Spinal cord (tissue), 10 donors: ENCODE measurements around the gene PDLIM7. TPM values are rescaled to one million over a fixed set of nuclear protein-coding genes. Genes with fewer than 3 reads are reported as not detected.

ENCODE experiments used
- DNase-seq, 6 donors: peaks; one replicate each; pipeline versions ENCODE4 v3.0.0 to v3.0.0-alpha.2; 2013 to 2015; ENCODE audit warnings: low spot score in 6 of 6, low read depth in 4 of 6
- H3K27ac ChIP-seq: one replicate; pipeline ENCODE4 v1.5.1; 2013; ENCODE audit warnings: low read depth, low read length, control low read depth
- H3K27me3 ChIP-seq: one replicate; pipeline ENCODE4 v1.6.1; 2013; ENCODE audit warnings: low read length; ENCODE audit not compliant: control insufficient read depth, insufficient read depth
- H3K36me3 ChIP-seq: one replicate; pipeline ENCODE4 v1.6.1; 2013; ENCODE audit warnings: low read length; ENCODE audit not compliant: control insufficient read depth, insufficient read depth
- H3K4me1 ChIP-seq: one replicate; pipeline ENCODE4 v1.6.1; 2013; ENCODE audit warnings: low read length; ENCODE audit not compliant: control insufficient read depth, insufficient read depth
- H3K4me3 ChIP-seq: one replicate; pipeline ENCODE4 v1.5.1; 2013; ENCODE audit warnings: low read depth, low read length, control low read depth
- H3K9me3 ChIP-seq: one replicate; pipeline ENCODE4 v1.6.1; 2013; ENCODE audit warnings: low read length; ENCODE audit not compliant: control insufficient read depth, insufficient read depth
- WGBS: methylation state at CpG from one replicate; pipeline ENCODE4 v1.1.5; 2013; ENCODE audit warnings: missing lambda C conversion rate; ENCODE audit not compliant: insufficient coverage; 5-methylcytosine and 5-hydroxymethylcytosine counted together
- polyA plus RNA-seq, 2 donors: library from polyadenylated mRNA; unstranded; fragments of 120-200 nt; gene quantifications; one replicate each; pipeline ENCODE4 v1.2.1, GENCODE V29; 2013; ENCODE audit not compliant: insufficient read length in 2 of 2
- total RNA-seq, 2 donors: library from RNA; depleted of rRNA in 1 of 2; stranded (reverse); fragments of 120-200 nt in 1 of 2; fragments of >200 nt in 1 of 2; gene quantifications; one replicate each; pipeline versions ENCODE4 v1.2.3 to v1.2.4, GENCODE V29; 2013 to 2014
- donor health status: healthy.

The PDLIM7 gene
- total and polyA plus RNA-seq, 4 donors, result 23.4 to 128 (median 64.2) TPM

DNA sequence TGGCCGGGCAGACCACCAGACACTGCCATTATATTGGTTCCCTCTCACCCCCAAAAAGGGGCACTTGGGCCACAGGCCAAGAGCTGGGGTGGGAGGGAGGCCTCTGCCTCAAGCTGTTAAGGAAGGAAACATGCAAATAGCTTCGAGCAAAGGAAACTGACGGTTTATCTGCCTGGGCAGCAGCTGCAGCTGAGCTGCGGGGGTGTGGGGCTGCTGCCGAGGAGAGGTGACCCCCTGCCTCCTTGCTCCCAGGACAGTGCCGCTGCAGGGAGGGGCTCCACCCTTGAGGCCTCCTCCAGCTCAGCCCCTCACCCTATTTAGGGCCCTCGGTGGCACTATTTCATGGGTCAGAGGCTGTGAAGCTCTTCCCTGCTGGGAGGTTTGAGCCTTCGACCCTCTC is 11.4 kb upstream of the PDLIM7 start:
- Histone ChIP-seq H3K4me3 (no peak overlapping the region), H3K27ac (no peak overlapping the region)
- WGBS, result 77% methylated on average over 7 of the region's 8 CpGs

DNA sequence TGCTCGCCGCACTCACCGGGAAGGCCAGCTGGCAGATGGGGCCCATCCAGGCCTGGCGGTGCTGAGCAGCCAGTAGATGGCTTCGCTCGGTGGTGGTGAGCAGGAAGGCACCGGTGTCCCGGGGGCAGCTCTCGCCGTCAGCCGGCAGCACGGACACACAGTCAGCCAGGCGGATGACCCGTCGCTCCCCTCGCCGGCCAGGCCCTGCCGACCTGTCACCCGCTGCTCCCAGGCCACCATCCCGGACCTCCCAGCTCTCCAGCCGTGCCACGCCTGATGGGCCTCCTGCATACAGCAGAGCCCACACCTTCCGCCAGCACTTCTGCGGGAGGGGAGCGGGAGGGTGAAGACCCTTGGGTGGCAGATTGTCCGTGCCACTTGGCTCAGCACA is 10.8 kb upstream of the PDLIM7 start:
- no peaks in the 10 kb centered on the region for H3K27me3 ChIP-seq
- H3K4me3 ChIP-seq, result no peak overlapping the region
- H3K36me3 ChIP-seq, result peaks cover 82% of the 10 kb centered on the region
- no peak for DNase-seq
- H3K4me1 ChIP-seq, result peaks cover 9% of the 10 kb centered on the region
- no peak overlapping the region for H3K27ac ChIP-seq
- 90% methylated on average over 26 of the region's 26 CpGs for WGBS
- no peaks in the 10 kb centered on the region for H3K9me3 ChIP-seq

More for the DNA sequence above, 11.4 kb upstream of the PDLIM7 start:
- Histone ChIP-seq H3K9me3 (no peaks in the 10 kb centered on the region), H3K27me3 (no peaks in the 10 kb centered on the region), H3K4me1 (peaks cover 9% of the 10 kb centered on the region), H3K36me3 (peaks cover 82% of the 10 kb centered on the region)
- no peak for DNase-seq

DNA sequence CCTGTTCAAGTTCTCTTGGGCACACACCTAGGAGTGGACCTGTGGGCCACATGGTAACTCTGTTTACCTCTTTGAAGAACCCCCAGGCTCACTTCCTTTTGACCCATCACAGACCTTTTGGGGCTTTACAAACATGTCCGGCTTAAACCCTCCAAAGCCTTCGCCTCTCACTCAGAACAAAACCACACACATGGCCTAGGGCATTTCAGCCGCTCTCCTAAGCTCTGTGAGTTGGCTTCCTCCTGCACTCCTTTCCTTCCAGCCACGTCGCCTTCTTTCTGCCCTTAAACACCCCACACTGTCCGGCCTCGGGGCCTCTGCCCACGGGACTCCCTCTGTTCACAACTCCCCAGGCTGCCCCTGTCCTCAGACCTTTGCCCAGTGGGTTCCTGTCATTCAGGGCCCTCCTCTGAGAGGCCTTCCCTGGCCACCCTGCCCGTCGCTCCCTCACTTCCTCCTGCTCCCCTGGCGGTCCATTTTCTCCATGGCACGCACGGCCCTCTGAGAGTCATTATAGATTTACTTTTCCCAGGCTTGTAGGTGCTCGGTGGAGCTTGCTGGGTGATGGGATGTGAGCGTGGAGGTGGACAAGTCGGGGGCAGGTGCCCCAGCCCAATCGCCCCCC is 10.3 kb upstream of the PDLIM7 start:
- DNase-seq, result no peak
- WGBS, result 87% methylated on average over 12 of the region's 17 CpGs
- Histone ChIP-seq H3K36me3 (peaks cover 81% of the 10 kb centered on the region), H3K27ac (no peak overlapping the region), H3K4me1 (peaks cover 9% of the 10 kb centered on the region), H3K27me3 (no peaks in the 10 kb centered on the region), H3K4me3 (no peak overlapping the region), H3K9me3 (no peaks in the 10 kb centered on the region)

DNA sequence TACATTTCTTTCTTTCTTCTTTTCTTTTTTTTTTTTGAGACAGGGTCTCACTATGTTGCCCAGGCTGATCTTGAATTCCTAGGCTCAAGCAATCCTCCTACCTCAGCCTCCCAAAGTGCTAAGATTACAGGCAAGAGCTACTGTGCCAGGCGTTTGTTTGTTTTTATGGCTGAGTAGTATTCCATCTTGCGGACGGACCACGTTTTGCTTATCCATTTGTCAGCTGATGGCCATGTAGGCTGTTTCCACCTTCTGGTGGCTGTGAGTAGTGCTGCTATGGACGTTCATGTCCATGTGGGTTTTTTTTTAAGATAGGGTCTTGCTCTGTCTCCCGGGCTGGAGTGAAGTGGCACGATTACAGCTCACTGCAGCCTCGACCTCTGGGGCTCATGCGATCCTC is 9.8 kb upstream of the PDLIM7 start:
- no peak for DNase-seq
- H3K4me3 ChIP-seq, result no peak overlapping the region
- H3K4me1 ChIP-seq, result peaks cover 9% of the 10 kb centered on the region
- H3K36me3 ChIP-seq, result peaks cover 76% of the 10 kb centered on the region
- no peaks in the 10 kb centered on the region for H3K9me3 ChIP-seq
- WGBS, result 87% methylated on average over 8 of the region's 9 CpGs
- H3K27me3 ChIP-seq, result no peaks in the 10 kb centered on the region
- H3K27ac ChIP-seq, result no peak overlapping the region

DNA sequence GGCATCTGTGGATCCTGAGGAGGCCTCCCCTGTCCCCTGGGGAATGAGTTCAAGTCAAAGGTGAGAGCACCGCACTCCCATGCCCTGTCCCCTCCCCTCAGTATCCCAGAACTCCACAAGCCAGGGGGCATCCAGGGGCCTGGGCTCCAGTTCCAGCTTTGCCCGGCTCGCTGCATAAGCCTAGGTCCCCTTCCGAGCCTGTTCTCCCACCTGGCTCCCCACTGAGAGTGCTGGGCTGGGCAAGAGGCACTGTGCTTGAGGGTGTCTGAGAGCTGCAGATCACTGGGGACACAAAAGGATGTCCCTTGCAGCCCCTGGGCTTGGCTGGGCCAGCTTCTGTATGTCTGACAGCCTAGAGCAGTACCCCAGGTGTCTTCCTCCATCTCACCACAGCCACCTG is 7.7 kb upstream of the PDLIM7 start:
- H3K9me3 ChIP-seq, result no peaks in the 10 kb centered on the region
- H3K4me3 ChIP-seq, result no peak overlapping the region
- H3K4me1 ChIP-seq, result peaks cover 18% of the 10 kb centered on the region
- H3K27me3 ChIP-seq, result no peaks in the 10 kb centered on the region
- 92% methylated on average over 4 of the region's 4 CpGs for WGBS
- peaks cover 56% of the 10 kb centered on the region for H3K36me3 ChIP-seq
- no peak for DNase-seq
- H3K27ac ChIP-seq, result no peak overlapping the region

DNA sequence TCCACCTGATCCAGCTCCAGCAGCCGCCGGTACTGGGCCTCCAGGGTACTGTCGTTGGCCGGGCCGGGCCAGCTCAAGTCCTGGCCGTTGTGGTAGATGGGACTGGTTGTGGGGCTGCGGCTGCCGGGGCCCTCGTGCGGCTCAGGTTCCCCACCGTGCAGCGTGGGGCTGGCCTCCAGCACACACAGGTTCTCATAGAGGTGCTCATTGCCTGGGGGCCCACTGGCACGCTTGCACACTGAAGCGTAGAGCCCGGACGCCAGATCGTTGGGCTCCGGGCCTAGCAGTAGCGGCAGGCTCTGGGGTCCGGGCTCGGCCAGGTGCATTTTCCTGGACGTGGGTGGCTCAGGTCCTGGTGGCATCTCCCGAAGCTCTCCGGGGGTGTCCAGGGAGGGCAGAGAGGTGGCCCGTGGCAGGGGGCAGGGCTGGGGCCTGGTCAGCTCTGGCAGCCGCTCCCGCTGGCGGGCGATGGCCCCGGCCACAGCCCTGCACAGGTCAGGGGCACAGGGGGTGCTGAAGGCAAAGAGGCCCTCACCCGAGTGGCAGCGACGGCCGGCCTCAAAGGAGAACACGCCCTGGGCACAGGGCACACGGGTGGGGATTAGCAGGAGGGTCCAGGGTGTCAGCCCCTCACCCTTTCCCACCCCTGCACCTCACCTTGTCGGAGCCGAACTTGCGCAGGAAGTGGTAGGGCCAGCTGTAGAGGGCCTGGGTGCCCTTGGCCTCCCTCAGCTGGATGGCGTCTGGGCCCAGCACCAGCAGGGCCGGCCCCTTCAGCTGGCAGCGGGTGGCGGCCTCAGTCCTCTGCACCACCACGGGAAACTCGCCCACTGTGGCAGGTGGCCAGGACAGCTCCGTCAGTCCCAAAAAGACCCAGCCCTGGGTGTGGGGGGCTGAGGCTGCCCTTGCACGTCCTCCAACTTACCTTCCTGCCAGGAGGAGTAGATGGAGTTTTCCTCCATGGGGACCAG is 7.0 kb upstream of the PDLIM7 start:
- WGBS, result 93% methylated on average over 44 of the region's 47 CpGs
- Histone ChIP-seq H3K27ac (no peak overlapping the region), H3K4me3 (no peak overlapping the region), H3K36me3 (peaks cover 49% of the 10 kb centered on the region), H3K4me1 (peaks cover 18% of the 10 kb centered on the region), H3K9me3 (no peaks in the 10 kb centered on the region), H3K27me3 (no peaks in the 10 kb centered on the region)
- DNase-seq, result no peak

DNA sequence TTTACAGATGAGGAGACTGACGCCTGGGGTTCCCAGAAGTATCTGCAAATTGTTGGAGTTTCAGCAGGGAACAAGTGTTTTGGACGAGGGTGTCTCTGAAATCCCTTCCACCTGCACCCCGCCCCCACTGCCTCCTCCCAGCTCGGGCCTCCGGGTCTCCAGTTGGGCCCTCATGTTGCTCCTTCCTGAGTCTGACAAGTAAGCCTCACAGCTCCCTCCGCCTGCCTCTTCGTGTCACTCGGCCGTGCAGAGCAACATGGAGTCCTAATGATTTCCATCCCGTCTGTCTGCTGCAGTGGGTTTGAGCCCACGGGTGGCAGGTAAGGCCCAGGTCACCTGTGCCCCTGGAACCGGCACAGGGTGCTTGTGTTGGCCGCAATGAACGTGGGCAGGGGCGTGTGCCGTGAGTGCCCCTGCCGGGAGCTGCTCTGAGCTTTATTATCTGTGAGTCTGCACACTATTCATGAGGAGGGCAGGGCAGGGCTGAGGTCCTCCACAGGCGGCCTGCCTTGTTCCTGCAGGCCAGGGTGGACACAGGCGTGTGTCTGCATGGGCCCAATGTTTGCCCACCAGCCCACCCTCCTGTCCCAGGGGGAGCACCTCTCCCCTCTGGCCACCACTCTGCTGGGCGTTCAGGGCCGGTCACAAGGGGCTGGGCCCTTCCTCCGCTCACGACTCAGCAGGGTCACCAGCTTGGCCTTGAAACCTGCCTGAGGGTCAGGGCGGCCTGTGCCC is 6.1 kb upstream of the PDLIM7 start:
- Histone ChIP-seq H3K36me3 (peaks cover 40% of the 10 kb centered on the region), H3K4me1 (peaks cover 20% of the 10 kb centered on the region), H3K27me3 (peaks cover under 1% of the 10 kb centered on the region), H3K4me3 (no peak overlapping the region), H3K27ac (no peak overlapping the region), H3K9me3 (no peaks in the 10 kb centered on the region)
- DNase-seq, result no peak
- 85% methylated on average over 24 of the region's 24 CpGs for WGBS

DNA sequence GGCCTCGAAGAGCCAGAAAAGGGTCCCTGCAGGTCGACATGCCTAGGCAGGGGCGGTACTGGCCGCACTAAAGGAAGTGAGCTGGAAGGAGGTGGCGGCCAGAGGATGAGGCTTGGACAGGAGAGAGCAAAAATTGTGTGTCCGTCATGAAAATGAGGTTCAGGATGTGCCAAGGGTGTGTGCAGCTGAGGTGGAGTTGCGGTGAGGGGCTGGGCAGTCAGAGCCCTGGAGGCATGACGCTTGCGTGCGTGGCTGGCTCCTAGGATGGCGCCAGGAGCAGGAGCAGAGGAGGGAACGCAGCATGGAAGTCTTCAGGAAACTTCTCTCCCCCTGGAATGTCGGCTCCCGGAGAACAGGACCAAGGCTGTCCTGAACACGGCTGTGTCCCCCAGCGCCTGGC is 5.5 kb upstream of the PDLIM7 start:
- DNase-seq, result no peak
- Histone ChIP-seq H3K9me3 (no peaks in the 10 kb centered on the region), H3K27ac (no peak overlapping the region), H3K4me3 (no peak overlapping the region), H3K4me1 (peaks cover 23% of the 10 kb centered on the region), H3K36me3 (peaks cover 34% of the 10 kb centered on the region), H3K27me3 (peaks cover 5% of the 10 kb centered on the region)
- WGBS, result 83% methylated on average over 14 of the region's 16 CpGs

DNA sequence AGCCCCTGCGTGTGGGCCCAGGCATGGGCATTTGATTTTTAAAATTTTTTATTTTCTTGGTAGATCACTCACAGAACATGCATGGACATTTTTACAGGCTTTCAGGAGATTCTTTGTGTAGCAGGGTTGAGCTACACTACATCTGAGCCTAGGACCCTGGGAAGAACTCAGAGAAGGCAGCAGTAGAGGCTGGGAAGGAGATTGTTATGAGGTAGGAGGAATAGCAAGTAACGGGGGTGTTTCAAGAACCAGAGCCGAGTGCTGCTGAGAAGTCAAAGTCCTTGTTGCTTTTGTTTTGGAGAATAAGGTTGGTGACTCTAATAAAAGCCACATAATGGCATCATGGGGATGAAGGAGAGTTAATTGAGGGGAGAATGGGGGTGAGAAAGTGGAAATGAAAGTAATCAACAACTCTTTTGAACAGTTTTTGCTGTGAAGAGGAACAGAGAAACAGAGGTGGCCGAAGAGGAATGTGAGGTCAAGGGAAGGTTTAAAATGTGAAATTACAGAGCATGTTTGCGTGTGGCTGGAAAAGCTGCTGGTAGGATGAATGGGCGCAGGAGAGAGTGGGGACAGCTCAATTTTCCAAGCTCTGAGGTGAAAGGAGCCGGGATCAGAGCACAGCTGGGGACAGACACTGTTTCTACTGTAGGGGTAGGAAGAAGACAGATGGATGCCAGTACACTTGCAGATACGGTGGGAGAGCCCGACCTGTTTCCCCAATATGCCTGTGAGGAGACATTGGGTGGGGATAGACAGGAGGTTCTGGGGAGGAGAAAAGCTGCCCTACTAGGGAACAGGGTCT is 4.7 kb upstream of the PDLIM7 start:
- no peak overlapping the region for H3K4me3 ChIP-seq
- H3K9me3 ChIP-seq, result no peaks in the 10 kb centered on the region
- H3K27ac ChIP-seq, result no peak overlapping the region
- no peak for DNase-seq
- H3K36me3 ChIP-seq, result peaks cover 27% of the 10 kb centered on the region
- 44% methylated on average over 8 of the region's 9 CpGs for WGBS
- peaks cover 7% of the 10 kb centered on the region for H3K27me3 ChIP-seq
- H3K4me1 ChIP-seq, result peaks cover 29% of the 10 kb centered on the region
